Endothelial cell (in vitro differentiated cells): ENCODE results near the gene R3HDM4. TPM values are rescaled to one million over a fixed set of nuclear protein-coding genes. Genes with fewer than 3 reads are reported as not detected.

Experiments
- DNase-seq: peaks from one replicate; pipeline ENCODE4 v3.0.0; 2021; ENCODE audit warnings: low spot score
- H3K27ac Mint-ChIP-seq: one replicate; pipeline ENCODE4 v1.8.0; 2021; ENCODE audit warnings: mixed read lengths, inconsistent platforms; ENCODE audit not compliant: unreplicated experiment
- H3K27me3 Mint-ChIP-seq: one replicate; pipeline ENCODE4 v1.8.0; 2021; ENCODE audit warnings: mild to moderate bottlenecking, moderate library complexity, mixed read lengths, inconsistent platforms; ENCODE audit not compliant: unreplicated experiment
- H3K36me3 Mint-ChIP-seq: one replicate; pipeline ENCODE4 v1.8.0; 2021; ENCODE audit warnings: mild to moderate bottlenecking, low read depth, mixed read lengths, inconsistent platforms; ENCODE audit not compliant: unreplicated experiment
- H3K4me1 Mint-ChIP-seq: one replicate; pipeline ENCODE4 v1.8.0; 2021; ENCODE audit warnings: mild to moderate bottlenecking, mixed read lengths, inconsistent platforms; ENCODE audit not compliant: unreplicated experiment
- H3K4me3 Mint-ChIP-seq: one replicate; pipeline ENCODE4 v1.8.0; 2021; ENCODE audit warnings: mild to moderate bottlenecking, mixed read lengths, inconsistent platforms; ENCODE audit not compliant: unreplicated experiment
- H3K9me3 Mint-ChIP-seq: one replicate; pipeline ENCODE4 v1.8.0; 2021; ENCODE audit warnings: mixed read lengths, inconsistent platforms; ENCODE audit not compliant: unreplicated experiment
- total RNA-seq: library from RNA; stranded (reverse); fragmentation: NEBNext Ultra II Directional; extraction: Animal tissue kit (Norgen Biotek cat#: 25700); gene quantifications from one replicate; pipeline ENCODE4 v1.2.1, GENCODE V29; 2021; ENCODE audit not compliant: unreplicated experiment
- TF ChIP-seq, protein P1 (sequence below): fragments of 200-600 bp; sonication (generic); IDR thresholded peaks from one replicate; pipeline ENCODE4 v1.5.0; 2021; ENCODE audit warnings: antibody characterized with exemption; ENCODE audit not compliant: unreplicated experiment

The R3HDM4 gene
- total RNA-seq, 1 donor from 2014 or later: 40.6 TPM

- no peak for DNase-seq
- peaks cover 4% of the 10 kb centered on the region for H3K27me3 Mint-ChIP-seq
- TF ChIP-seq, protein P1, sequence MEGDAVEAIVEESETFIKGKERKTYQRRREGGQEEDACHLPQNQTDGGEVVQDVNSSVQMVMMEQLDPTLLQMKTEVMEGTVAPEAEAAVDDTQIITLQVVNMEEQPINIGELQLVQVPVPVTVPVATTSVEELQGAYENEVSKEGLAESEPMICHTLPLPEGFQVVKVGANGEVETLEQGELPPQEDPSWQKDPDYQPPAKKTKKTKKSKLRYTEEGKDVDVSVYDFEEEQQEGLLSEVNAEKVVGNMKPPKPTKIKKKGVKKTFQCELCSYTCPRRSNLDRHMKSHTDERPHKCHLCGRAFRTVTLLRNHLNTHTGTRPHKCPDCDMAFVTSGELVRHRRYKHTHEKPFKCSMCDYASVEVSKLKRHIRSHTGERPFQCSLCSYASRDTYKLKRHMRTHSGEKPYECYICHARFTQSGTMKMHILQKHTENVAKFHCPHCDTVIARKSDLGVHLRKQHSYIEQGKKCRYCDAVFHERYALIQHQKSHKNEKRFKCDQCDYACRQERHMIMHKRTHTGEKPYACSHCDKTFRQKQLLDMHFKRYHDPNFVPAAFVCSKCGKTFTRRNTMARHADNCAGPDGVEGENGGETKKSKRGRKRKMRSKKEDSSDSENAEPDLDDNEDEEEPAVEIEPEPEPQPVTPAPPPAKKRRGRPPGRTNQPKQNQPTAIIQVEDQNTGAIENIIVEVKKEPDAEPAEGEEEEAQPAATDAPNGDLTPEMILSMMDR: no peak
- H3K4me1 Mint-ChIP-seq: no peaks in the 10 kb centered on the region
- no peaks in the 10 kb centered on the region for H3K9me3 Mint-ChIP-seq
- peaks cover 3% of the 10 kb centered on the region for H3K36me3 Mint-ChIP-seq
- H3K4me3 Mint-ChIP-seq: no peak overlapping the region
- no peak overlapping the region for H3K27ac Mint-ChIP-seq
Observed at GRCh38 chr19:901216-902092, 11.6 kb downstream of the R3HDM4 start.

DNA sequence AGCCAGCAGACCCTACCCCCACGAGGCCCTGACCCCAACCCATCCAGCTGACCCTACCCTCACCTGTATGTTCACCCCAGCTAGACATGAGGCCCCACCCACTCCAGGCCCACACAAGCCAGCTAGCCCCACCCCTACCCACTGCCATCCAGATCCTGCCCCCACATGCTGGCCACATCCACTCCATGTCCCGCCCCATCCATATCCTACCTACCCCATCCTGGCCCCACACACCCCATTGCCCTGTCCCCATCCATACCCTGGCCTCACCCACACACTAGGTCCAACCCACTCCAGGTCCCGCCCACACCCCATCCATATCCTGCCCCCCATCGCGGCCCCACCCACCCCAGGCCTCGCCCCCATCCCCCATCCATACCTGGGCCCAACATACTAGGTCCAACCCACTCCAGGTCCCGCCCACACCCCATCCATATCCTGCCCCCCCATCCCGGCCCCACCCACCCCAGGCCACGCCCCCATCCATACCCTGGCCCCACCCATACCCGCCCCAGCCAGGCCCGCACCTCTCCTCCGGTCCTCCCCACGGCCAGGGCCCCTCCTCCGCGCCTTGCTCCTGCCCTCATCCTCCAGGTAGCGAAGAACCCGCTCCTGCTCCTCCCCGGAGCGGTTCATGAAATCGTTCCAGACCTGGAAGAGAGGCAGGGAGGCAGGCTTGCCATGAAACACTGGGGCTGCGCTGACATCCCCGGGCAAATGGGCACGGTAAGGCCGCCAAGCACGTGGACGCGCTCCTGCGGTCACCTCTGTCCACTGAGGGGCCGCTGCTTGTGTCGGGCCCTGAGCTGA is 12.5 kb downstream of the R3HDM4 start:
- H3K4me1 Mint-ChIP-seq: no peaks in the 10 kb centered on the region
- no peak overlapping the region for H3K27ac Mint-ChIP-seq
- DNase-seq: no peak
- no peaks in the 10 kb centered on the region for H3K9me3 Mint-ChIP-seq
- peaks cover 3% of the 10 kb centered on the region for H3K36me3 Mint-ChIP-seq
- TF ChIP-seq, protein P1: no peak
- H3K27me3 Mint-ChIP-seq: peaks cover 4% of the 10 kb centered on the region
- H3K4me3 Mint-ChIP-seq: no peak overlapping the region

- no peaks in the 10 kb centered on the region for H3K4me1 Mint-ChIP-seq
- no peak overlapping the region for H3K27ac Mint-ChIP-seq
- no peak for DNase-seq
- H3K27me3 Mint-ChIP-seq: peaks cover 4% of the 10 kb centered on the region
- no peaks in the 10 kb centered on the region for H3K9me3 Mint-ChIP-seq
- TF ChIP-seq, protein P1: no peak
- peaks cover 3% of the 10 kb centered on the region for H3K36me3 Mint-ChIP-seq
- H3K4me3 Mint-ChIP-seq: no peak overlapping the region
Observed at GRCh38 chr19:900043-900301, 13.0 kb downstream of the R3HDM4 start.

GRCh38 chr19:899336-900042 is 13.5 kb downstream of the R3HDM4 start:
- TF ChIP-seq, protein P1: no peak
- Mint-ChIP-seq H3K36me3 (peaks cover 3% of the 10 kb centered on the region), H3K27ac (no peak overlapping the region), H3K4me1 (no peaks in the 10 kb centered on the region), H3K27me3 (peaks cover 4% of the 10 kb centered on the region), H3K4me3 (no peak overlapping the region), H3K9me3 (no peaks in the 10 kb centered on the region)
- no peak for DNase-seq
